Activated naive CD4-positive, alpha-beta T cell treated with Interleukin-2 at 50 U/mL for 16 hours (primary cell): ENCODE data around the gene NUDT14.
A peak's percentile ranks its signal among the peaks of the same experiment; 100 is the strongest.

Experiments
- DNase-seq: peaks from one replicate; pipeline ENCODE4 v3.0.0-alpha.2; 2020

NUDT14 gene

GRCh38 chr14:105196265-105196960 lies 15.3 kb upstream of the NUDT14 start:
- no peak for DNase-seq

GRCh38 chr14:105195522-105196264 lies 14.6 kb upstream of the NUDT14 start:
- no peak for DNase-seq

DNA sequence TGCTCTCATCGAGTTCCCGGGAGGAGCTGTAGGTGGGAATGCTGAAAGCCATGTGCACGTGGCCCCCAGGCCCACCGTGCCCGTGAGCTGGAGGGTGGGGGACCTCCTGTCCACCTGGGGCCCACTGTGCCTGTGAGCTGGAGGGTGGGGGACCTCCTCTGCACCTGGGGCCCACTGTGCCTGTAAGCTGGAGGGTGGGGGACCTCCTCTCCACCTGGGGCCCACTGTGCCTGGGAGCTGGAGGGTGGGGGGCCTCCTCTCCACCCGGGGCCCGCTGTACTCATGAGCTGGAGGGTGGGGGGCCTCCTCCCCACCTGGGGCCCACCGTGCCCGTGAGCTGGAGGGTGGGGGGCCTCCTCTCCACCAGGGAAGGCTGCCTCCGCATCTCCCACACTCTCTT lies 13.9 kb upstream of the NUDT14 start:
- DNase-seq, result no peak

DNA sequence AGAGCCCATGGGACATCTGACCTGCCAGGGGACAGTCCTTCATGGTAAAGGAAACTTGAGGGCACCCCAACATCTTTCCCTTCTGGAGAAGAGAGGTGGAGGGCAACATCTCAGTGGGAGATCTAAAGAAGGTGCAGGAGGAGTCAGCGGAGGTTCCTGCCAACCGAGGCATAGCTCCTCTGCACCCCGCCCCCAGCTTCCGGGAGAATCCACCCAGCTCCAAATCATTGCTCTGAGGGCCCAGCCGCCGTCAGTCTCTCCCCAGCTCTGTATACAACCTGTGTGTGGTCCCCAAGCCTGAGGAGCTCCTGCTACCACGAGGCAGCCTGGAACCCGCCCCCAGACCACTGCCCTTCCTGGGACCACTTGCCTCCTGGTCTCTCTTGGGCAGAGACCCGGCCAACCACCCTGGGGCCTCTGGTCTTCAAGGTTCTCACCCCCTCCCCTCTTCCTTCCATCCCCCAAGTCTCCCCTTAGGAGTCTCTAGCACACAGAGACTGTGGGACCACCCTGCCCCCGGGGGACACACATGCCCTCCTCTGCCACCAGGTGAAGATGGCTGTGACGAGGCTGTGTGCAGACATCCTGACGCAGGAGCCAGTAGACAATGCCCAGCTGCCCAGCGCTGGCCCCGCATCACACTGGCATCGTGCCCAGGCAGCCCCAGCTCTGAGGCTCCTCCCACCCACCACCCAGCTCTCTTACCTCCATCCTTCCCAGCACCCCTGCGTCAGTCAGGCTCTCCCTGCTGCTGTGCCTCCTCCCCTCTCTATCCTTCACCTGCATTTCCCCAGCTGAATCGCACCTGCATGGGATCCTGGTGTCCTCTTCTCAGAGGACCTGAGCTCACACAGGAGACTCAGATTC lies 13.0 kb upstream of the NUDT14 start:
- peak; percentile 36 for DNase-seq

DNA sequence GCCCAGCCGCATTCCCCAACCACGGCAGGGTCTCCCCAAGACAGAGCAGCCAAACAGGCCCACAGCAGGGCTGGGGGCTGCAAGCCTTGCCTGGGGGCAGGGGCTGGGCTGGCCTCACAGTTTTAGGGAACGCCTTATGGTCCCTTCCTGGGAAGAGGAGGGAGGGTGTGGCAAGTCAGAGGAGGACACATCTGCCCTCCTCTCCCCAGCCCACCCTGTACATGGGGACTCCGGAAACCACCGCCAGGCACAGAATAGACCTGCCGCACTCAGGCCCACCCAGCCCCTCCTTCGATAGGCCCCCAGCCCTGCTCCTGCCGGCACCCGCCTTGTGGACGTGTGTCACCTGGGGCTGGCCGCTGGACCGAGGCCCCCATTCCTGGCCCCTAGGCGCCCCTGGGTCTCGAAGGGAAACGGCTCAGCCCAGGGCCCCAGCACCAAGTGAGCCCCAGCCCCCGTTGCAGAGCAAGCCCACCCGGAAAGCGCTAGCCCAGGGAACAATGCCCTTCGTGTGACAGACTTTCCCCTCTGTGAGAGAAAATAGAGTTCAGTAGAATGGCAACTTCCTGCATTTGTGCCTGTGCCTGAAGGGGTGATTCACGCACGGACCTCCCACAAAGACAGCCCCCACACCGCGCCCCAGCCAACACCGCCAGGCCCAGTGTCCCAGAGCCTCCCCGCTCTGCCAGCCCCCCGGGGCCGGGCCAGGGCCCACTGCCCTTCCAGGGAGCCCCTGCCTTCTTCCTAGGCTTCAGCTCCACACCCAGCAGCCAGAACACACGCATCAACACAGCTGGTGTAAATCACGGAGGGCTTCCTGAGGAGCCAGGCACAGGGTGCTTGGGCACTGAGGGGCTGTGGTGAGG lies 12.0 kb upstream of the NUDT14 start:
- DNase-seq, result peak; percentile 34

DNA sequence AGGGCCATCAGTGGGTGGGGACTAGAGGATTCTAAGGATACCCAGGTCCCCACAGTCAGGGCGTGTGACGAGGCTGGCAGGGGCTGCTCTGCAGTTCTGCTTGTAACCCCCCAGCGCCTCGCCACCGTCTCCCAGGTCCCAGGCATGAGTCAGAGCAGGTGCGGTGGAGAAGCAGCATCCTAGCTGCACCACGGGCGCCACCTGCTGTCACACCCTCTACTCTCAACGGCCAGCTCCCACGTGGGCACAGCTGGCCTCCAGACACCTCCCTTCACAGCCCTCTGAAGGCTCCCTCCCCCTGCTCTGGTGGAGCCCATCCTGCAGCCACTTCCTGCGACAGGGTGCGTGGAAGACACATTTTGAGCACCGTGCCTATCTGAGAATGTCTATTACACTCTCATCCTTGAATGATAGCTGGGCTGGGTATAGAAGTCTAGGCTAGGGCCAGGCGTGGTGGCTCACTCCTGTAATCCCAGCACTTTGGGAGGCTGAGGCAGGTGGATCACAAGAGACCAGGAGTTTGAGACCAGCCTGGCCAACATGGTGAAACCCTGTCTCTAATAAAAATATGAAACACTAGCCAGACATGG lies 6.9 kb upstream of the NUDT14 start:
- no peak for DNase-seq

- no peak for DNase-seq
These were observed 6.0 kb upstream of the NUDT14 start for GRCh38 chr14:105187116-105187515.

GRCh38 chr14:105185973-105186372 lies 4.9 kb upstream of the NUDT14 start:
- no peak for DNase-seq

- DNase-seq, result no peak
These were observed 3.9 kb upstream of the NUDT14 start for GRCh38 chr14:105185001-105185400.

- DNase-seq, result no peak
These were observed 3.3 kb upstream of the NUDT14 start for GRCh38 chr14:105184461-105184860.

GRCh38 chr14:105182296-105183020 lies 1.3 kb upstream of the NUDT14 start:
- no peak for DNase-seq

- DNase-seq, result no peak
These were observed 610 bp upstream of the NUDT14 start for GRCh38 chr14:105181549-105182295.

DNA sequence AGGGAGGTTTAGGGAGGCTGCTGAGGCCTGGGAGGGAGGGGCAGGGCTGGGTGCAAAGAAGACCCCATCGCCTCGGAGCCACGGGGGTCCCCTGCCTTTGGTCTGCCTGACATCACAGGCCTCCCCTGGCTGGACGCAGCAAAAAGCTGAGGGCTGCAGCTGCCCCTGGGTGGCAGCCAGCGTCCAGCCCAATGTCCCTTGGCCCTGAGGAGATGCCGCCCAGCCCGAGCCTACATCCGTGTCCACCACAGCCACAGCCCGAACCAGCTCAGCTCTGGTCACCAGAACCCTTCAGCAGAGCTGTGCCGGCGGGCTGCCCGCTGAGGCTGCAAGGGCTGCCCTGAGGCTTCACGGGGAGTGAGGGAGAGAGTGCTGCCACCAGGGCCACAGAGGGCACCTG lies 1.9 kb downstream of the NUDT14 start:
- no peak for DNase-seq

DNA sequence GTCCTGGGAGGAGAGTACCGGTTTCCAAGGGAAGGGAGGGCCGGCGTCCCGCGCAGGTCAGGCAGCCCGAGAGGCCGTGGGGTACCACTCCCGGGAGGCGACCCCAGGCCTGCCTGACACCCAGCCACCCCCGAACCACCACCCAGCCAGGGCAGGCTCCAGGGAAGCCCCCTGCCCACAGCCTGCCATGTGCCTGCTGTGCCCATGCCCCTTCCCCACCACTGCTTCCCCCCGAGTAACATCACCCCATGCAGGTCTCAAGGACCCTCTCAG lies 2.3 kb downstream of the NUDT14 start:
- DNase-seq, result no peak

DNA sequence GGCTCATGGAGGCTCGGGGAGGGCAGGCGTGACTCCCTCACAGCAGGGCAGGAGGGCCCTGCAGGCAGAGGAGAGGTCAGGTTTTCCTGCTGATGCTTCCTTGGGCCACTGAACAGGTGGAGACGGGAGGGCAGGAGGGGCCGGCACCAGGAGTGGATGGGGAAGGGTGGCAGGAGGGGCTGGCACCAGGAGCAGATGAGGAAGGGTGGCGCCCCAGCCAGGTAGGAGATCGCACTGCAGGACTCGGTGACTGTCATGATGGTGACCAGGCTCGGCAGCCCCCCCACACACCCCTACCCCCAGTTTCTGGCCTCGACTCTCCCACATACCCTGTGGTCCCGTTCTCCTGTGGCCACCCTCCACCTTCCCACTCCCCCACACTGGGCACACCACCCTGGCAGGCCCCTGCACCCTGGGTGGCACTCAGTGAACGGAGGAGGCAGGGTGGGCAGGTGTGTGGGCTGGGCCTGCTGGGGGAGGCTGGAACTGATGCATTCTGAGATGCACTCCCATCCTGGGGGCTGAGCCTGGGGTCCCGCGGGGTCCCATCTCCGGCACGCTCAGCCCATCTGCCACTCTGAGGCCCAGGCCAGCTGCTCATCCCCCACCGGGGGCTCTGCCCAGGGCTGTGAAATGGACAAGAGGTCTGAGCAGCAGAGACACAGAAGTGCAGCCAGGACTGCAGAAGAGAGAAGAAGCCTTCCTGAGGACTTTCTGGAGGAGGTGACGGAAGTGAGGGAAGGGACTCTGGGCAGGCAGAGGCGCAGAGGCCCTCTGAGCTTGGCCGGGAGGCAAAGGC lies 2.8 kb downstream of the NUDT14 start:
- DNase-seq, result no peak

- DNase-seq, result no peak
These were observed 4.0 kb downstream of the NUDT14 start for GRCh38 chr14:105177082-105177481.

GRCh38 chr14:105176513-105176912 lies 4.6 kb downstream of the NUDT14 start:
- DNase-seq, result no peak

- DNase-seq, result peak; percentile 45
These were observed 6.9 kb downstream of the NUDT14 start for GRCh38 chr14:105173901-105174894.

- no peak for DNase-seq
These were observed 8.0 kb downstream of the NUDT14 start for GRCh38 chr14:105173145-105173544.
